ENCODE data around the gene RHBG.

GRCh38 chr1:156401681-156402081 is 32.7 kb downstream of the RHBG start:
- TF ChIP-seq CTCF (conservative IDR thresholded peaks at IDR 0.05 in 1 of 2, IDR thresholded peaks at IDR 0.05 in 1 of 2; ENCODE audit: extremely low read depth in 1 of 2, insufficient read depth in 1 of 2, low read depth in 1 of 2, low read length in 2 of 2) (no peak), EZH2 (IDR thresholded peaks at IDR 0.05; ENCODE audit: borderline replicate concordance, low read length) (no peak)
